Right atrium auricular region (tissue), 2 donors: Measurements from ENCODE around the gene ECHS1. TPM values are rescaled to one million over a fixed set of nuclear protein-coding genes. Genes with fewer than 3 reads are reported as not detected.

Experiments used
- DNase-seq: peaks from one replicate; pipeline ENCODE4 v3.0.0-alpha.2; 2019; ENCODE audit warnings: low spot score
- H3K27ac ChIP-seq, 2 donors: fragments of 200-600 bp; sonication (generic); 1 replicate in 1 of 2; 2 replicates in 1 of 2; pipeline ENCODE4 v1.5.1; 2016 to 2019
- H3K27me3 ChIP-seq, 2 donors: fragments of 200-600 bp; sonication (generic); one replicate each; pipeline versions ENCODE4 v1.5.1 to v1.6.0; 2017 to 2019
- H3K36me3 ChIP-seq: fragments of 200-600 bp; sonication (generic); one replicate; pipeline ENCODE4 v1.5.1; 2016
- H3K4me1 ChIP-seq, 2 donors: fragments of 200-600 bp; sonication (generic); one replicate each; pipeline versions ENCODE4 v1.5.1 to v1.6.0; 2017 to 2019
- H3K4me3 ChIP-seq, 2 donors: fragments of 200-600 bp; sonication (generic); 1 replicate in 1 of 2; 2 replicates in 1 of 2; pipeline ENCODE4 v1.5.1; 2017 to 2019; ENCODE audit warnings: mild to moderate bottlenecking in 1 of 2, moderate library complexity in 1 of 2
- H3K9me3 ChIP-seq, 2 donors: fragments of 200-600 bp; sonication (generic); one replicate each; pipeline ENCODE4 v1.5.1; 2019
- total RNA-seq, 2 donors: library from RNA; depleted of rRNA; stranded (reverse); fragments of >200 nt; gene quantifications; one replicate each; pipeline ENCODE4 v1.1.0, GENCODE V29; 2016
- TF ChIP-seq, protein P1 (sequence below), 2 donors: fragments of 200-600 bp; sonication (generic); IDR thresholded peaks; one replicate each; pipeline ENCODE4 v1.5.1; 2019; ENCODE audit warnings: antibody characterized with exemption in 2 of 2

The ECHS1 gene
- total RNA-seq, 2 donors from 2014 or later, result 89.8 to 146 TPM

DNA sequence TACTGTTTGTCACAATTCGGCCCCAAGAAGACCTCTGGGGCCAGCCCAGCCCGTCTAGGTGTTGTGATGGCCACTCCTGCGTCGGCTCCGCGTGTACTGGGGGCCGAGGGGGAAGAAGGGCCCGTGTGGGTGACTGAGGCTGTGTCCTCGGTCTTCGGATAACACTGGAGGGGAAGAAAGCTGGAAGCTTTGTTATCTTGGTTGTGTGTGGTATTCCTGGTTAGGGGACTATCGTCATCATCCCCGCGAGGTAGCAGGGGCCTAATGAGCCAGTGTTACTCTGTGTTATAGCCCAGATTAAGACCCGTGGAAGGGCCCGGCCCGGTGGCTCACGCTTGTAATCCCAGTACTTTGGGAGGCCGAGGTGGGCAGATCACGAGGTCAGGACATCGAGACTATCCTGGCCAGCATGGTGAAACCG lies 21.7 kb upstream of the ECHS1 start:
- DNase-seq, result no peak
- peak overlapping the region; percentile 85 to 100 for H3K4me3 ChIP-seq
- H3K9me3 ChIP-seq, result no peaks in the 10 kb centered on the region
- H3K27ac ChIP-seq, result peak overlapping the region; percentile 84 to 88
- TF ChIP-seq, protein P1, sequence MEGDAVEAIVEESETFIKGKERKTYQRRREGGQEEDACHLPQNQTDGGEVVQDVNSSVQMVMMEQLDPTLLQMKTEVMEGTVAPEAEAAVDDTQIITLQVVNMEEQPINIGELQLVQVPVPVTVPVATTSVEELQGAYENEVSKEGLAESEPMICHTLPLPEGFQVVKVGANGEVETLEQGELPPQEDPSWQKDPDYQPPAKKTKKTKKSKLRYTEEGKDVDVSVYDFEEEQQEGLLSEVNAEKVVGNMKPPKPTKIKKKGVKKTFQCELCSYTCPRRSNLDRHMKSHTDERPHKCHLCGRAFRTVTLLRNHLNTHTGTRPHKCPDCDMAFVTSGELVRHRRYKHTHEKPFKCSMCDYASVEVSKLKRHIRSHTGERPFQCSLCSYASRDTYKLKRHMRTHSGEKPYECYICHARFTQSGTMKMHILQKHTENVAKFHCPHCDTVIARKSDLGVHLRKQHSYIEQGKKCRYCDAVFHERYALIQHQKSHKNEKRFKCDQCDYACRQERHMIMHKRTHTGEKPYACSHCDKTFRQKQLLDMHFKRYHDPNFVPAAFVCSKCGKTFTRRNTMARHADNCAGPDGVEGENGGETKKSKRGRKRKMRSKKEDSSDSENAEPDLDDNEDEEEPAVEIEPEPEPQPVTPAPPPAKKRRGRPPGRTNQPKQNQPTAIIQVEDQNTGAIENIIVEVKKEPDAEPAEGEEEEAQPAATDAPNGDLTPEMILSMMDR (IDR thresholded peaks at IDR 0.05), result no peak
- H3K36me3 ChIP-seq, result peaks cover 36% of the 10 kb centered on the region
- peaks cover 0 to 20% of the 10 kb centered on the region in 2 donors for H3K4me1 ChIP-seq
- H3K27me3 ChIP-seq, result no peaks in the 10 kb centered on the region

DNA sequence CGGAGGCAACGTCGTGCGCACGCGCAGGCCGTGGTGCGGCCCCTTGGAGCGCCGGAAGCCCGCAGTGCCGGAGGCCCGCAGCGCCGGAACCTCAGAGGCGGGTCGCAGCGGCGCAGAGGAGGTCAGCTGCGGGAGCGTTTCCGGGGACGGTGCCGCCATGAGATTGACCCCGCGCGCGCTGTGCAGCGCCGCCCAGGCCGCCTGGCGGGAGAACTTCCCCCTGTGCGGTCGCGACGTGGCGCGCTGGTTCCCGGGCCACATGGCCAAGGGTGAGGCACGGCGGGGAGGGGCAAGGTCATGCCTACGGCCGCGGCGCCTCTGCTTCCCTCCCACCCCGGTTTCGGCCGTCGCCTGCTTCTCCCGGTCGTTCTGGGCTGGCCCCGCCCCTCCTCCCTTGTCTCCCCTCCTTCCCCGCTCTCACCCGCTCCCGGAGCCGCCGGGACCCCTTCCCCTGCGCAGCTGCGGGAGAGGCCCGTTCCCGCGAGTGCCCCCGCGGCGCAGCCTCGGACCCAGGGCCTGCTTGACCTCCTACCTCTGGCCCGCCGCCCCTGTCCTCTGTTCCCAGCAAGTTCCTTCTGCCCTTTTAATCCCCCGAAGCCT lies 21.0 kb upstream of the ECHS1 start, which contains the start of gene MTG1:
Gene MTG1 (plus strand): TSS at position 94 of the 600 bp plus-strand sequence. CDS start 64 bp downstream, at position 158.
- TF ChIP-seq, protein P1 (IDR thresholded peaks at IDR 0.05), result peak in 1 of 2 donors; percentile 58
- Histone ChIP-seq H3K4me1 (peaks cover 0 to 20% of the 10 kb centered on the region in 2 donors), H3K27me3 (no peaks in the 10 kb centered on the region), H3K36me3 (peaks cover 29% of the 10 kb centered on the region), H3K9me3 (no peaks in the 10 kb centered on the region), H3K27ac (peak within 1 kb of the TSS; percentile 84 to 88), H3K4me3 (peak within 1 kb of the TSS; percentile 85 to 100)
- DNase-seq, result peak; percentile 85

DNA sequence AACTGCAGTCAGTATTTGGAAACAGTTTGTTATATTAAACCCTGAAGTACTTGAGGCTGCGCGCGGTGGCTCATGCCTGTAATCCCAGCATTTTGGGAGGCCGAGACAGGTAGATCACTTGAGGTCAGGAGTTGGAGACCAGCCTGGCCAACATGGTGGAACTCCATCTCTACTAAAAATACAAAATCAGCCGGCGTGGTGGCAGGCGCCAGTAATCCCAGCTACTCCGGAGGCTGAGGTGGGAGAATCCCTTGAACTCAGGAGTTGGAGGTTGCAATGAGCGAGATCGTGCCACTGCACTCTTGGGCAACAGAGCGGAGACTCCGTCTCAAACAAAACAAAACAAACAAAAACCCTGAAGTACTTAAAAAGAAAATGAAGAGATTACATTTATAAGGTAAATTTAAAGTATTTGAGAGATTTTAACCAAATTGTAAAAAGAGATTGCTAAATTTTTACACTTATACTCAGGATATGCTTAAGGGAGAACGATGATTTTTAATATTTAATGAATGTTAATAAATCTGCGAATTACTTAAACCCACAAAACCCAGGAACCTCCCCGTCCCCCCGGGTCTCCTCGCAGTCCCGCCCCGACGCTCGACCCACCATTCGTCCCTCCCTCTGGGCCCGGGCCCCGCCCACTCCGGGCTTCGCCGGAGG lies 20.4 kb upstream of the ECHS1 start:
- Histone ChIP-seq H3K36me3 (peaks cover 23% of the 10 kb centered on the region), H3K9me3 (no peaks in the 10 kb centered on the region)
- TF ChIP-seq, protein P1 (IDR thresholded peaks at IDR 0.05), result no peak

DNA sequence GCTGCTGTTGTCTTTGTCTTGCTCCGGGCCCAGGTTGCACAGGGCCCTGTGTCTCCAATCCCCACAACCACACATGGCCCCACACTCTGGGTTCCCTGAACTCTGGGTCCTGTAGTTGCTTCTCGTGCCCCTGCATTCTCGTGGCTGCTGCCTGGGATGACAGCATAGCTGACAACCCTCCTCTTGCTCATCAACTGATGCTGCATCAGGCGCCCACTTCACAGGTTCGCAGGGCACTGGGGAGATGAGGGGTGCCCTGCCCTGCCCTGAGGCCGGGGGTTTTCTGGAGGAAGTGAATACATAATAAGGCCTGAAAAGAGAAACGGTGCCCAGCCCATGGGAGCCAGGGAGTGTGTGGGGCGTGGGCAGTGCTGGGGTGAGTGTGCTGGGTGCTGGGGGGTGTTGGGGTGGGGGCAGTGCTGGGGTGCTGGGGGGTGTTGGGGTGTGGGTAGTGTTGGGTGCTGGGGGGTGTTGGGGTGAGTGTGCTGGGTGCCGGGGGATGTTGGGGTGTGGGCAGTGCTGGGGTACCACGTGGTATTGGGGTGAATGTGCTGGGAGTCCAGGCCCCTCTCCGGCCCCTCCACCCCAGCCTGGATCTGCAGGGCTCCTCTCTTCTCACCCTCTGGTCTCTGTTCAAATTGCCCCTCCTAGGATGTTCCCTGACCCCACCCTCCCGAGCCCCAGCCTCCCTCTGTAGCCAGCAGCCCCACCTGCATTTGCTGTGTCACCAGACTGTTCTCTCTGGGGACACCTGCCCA lies 18.8 kb upstream of the ECHS1 start:
- peaks cover 11% of the 10 kb centered on the region for H3K36me3 ChIP-seq
- H3K27ac ChIP-seq, result no peak overlapping the region
- no peak overlapping the region for H3K4me3 ChIP-seq
- no peaks in the 10 kb centered on the region for H3K9me3 ChIP-seq
- TF ChIP-seq, protein P1 (IDR thresholded peaks at IDR 0.05), result no peak
- DNase-seq, result no peak
- H3K4me1 ChIP-seq, result peaks cover 0 to 20% of the 10 kb centered on the region in 2 donors
- no peaks in the 10 kb centered on the region for H3K27me3 ChIP-seq

More for the DNA sequence above, 20.4 kb upstream of the ECHS1 start:
- Histone ChIP-seq H3K4me3 (peak overlapping the region; percentile 85 to 100), H3K27ac (peak overlapping the region; percentile 84 to 88), H3K27me3 (no peaks in the 10 kb centered on the region), H3K4me1 (peaks cover 0 to 20% of the 10 kb centered on the region in 2 donors)
- DNase-seq, result no peak

DNA sequence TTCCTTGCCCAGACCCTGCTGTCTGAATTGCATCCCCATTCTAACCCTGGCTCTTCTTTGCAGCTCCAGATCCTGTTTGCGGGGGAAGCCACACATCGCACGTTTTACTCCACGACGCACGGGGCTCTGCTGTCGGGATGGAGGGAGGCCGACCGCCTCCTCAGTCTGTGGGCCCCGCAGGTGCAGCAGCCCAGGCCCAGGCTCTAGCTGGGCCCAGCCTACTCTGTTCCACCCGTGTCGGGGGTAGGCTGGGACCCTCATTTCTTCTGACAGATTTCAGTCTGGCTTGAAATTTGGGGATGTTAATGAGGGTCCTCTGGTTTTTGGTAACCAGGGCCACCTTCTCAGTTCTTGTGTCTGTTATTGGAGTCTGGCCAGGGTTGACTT lies 18.1 kb upstream of the ECHS1 start:
- H3K27ac ChIP-seq, result no peak overlapping the region
- H3K4me1 ChIP-seq, result peaks cover 0 to 19% of the 10 kb centered on the region in 2 donors
- no peaks in the 10 kb centered on the region for H3K27me3 ChIP-seq
- DNase-seq, result no peak
- peaks cover 5% of the 10 kb centered on the region for H3K36me3 ChIP-seq
- no peaks in the 10 kb centered on the region for H3K9me3 ChIP-seq
- TF ChIP-seq, protein P1 (IDR thresholded peaks at IDR 0.05), result no peak
- no peak overlapping the region for H3K4me3 ChIP-seq
